ENCODE results near the gene FRMD1. TPM values are rescaled to one million over a fixed set of nuclear protein-coding genes. Genes with fewer than 3 reads are reported as not detected.

Gene FRMD1
- total RNA-seq, 6 donors from 2014 or later = not detected

- 88 to 95% methylated on average over 9 to 12 of the region's 12 CpGs for WGBS, 2 donors
- peaks cover under 1 to 6% (median 4%) of the 10 kb centered on the region in 4 donors for H3K9me3 ChIP-seq
- H3K36me3 ChIP-seq = no peaks in the 10 kb centered on the region
- H3K27ac ChIP-seq = no peak overlapping the region
- no peak for ATAC-seq (ENCODE audit: low FRiP score in 2 of 2)
- TF ChIP-seq EP300 (IDR thresholded peaks at IDR 0.05) (no peak), POLR2AphosphoS5 (IDR thresholded peaks at IDR 0.05) (no peak), POLR2A (IDR thresholded peaks at IDR 0.05) (no peak)
- TF ChIP-seq, protein P1, sequence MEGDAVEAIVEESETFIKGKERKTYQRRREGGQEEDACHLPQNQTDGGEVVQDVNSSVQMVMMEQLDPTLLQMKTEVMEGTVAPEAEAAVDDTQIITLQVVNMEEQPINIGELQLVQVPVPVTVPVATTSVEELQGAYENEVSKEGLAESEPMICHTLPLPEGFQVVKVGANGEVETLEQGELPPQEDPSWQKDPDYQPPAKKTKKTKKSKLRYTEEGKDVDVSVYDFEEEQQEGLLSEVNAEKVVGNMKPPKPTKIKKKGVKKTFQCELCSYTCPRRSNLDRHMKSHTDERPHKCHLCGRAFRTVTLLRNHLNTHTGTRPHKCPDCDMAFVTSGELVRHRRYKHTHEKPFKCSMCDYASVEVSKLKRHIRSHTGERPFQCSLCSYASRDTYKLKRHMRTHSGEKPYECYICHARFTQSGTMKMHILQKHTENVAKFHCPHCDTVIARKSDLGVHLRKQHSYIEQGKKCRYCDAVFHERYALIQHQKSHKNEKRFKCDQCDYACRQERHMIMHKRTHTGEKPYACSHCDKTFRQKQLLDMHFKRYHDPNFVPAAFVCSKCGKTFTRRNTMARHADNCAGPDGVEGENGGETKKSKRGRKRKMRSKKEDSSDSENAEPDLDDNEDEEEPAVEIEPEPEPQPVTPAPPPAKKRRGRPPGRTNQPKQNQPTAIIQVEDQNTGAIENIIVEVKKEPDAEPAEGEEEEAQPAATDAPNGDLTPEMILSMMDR (IDR thresholded peaks at IDR 0.05) = no peak
- no peaks in the 10 kb centered on the region for H3K27me3 ChIP-seq
- no peak for DNase-seq
- H3K4me1 ChIP-seq = peaks cover 14 to 27% (median 21%) of the 10 kb centered on the region in 4 donors
- H3K4me3 ChIP-seq = no peak overlapping the region
These were observed 45.2 kb downstream of the FRMD1 start for GRCh38 chr6:168033791-168034190.

DNA sequence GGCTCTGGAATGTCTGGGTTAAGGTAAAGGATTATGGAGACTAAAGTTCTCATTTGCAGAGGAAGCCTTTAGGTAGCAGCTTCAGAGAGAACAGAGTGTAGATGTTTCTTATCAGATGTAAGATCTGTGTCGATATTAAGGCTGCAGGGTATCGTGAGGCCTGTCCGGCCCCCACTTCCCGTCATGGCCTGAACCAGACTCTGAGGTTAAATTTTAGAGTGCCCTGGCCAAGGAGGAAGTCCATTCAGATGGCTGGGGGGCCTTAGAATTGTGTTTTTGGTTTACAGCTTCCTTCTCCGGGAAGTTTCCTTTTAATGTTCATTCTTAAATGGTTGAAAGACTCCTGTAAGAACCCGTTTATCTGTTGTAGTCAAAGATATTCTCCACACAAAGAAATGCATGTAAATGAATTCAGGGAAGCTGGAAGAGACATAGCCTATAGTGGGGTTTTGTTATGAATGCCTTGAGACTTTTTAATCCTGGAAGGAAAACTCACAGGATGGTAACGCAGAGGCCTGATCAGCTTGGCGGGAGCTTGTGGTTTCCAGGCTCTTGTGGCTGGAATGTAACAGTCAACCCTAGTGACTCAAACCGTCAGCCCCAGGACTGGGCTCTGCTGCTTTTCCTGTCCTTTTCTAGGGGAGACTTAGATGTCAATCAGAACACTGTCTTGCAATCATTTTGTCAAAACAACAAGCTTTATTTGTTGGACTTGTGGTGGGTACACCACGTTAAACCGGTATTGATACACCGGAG is 46.8 kb downstream of the FRMD1 start:
- H3K36me3 ChIP-seq = no peaks in the 10 kb centered on the region
- H3K9me3 ChIP-seq = no peaks in the 10 kb centered on the region
- H3K27ac ChIP-seq = peak overlapping the region in 3 of 4 donors; percentile 14 to 69 (median 28)
- no peak overlapping the region for H3K4me3 ChIP-seq
- peaks cover 13 to 27% (median 21%) of the 10 kb centered on the region in 4 donors for H3K4me1 ChIP-seq
- TF ChIP-seq POLR2A (IDR thresholded peaks at IDR 0.05) (no peak), POLR2AphosphoS5 (IDR thresholded peaks at IDR 0.05) (peak in 1 of 2 donors; percentile 25), EP300 (IDR thresholded peaks at IDR 0.05) (no peak)
- TF ChIP-seq, protein P1 (IDR thresholded peaks at IDR 0.05) = peak in 1 of 6 experiments; percentile 9
- no peaks in the 10 kb centered on the region for H3K27me3 ChIP-seq
- ATAC-seq (ENCODE audit: low FRiP score in 2 of 2) = no peak
- no peak for DNase-seq
- WGBS, 2 donors = 47 to 65% methylated on average over 12 of the region's 12 CpGs

DNA sequence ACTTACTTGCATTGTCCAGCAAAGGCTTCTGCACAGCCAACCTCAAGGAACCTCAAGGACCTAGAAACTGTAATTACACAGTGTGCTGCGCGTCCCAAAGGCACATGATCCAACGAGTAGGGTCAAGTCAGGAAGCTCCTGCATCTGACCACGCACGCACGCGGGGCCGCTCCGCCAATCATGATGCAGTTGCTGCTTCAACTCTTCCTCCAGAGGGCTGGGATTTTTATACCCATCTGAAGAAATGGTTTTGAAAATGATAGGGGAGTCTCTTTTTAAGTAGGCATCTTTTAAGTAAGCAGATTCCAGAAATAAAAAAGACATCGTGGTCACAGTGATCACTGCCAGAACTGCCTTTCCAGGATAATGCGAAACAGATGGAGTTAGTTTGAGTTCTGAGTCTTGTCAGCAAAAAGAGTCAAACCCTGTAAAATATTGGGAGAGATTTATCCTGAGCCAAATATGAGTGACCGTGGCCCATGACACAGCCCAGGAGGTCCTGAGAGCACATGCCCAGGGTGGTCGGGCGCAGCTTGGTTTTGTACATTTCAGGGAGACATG is 47.5 kb downstream of the FRMD1 start:
- Histone ChIP-seq H3K4me3 (no peak overlapping the region), H3K27me3 (no peaks in the 10 kb centered on the region), H3K9me3 (no peaks in the 10 kb centered on the region), H3K27ac (peak overlapping the region in 3 of 4 donors; percentile 14 to 69 (median 28)), H3K36me3 (no peaks in the 10 kb centered on the region), H3K4me1 (peaks cover 6 to 27% (median 19%) of the 10 kb centered on the region in 4 donors)
- no peak for TF ChIP-seq EP300 (IDR thresholded peaks at IDR 0.05)
- TF ChIP-seq POLR2AphosphoS5 (IDR thresholded peaks at IDR 0.05) = no peak
- DNase-seq = peak in 1 of 2 donors; percentile 86
- ATAC-seq (ENCODE audit: low FRiP score in 2 of 2) = peak in 1 of 2 donors; percentile 46
- 83 to 84% methylated on average over 14 of the region's 14 CpGs for WGBS, 2 donors

DNA sequence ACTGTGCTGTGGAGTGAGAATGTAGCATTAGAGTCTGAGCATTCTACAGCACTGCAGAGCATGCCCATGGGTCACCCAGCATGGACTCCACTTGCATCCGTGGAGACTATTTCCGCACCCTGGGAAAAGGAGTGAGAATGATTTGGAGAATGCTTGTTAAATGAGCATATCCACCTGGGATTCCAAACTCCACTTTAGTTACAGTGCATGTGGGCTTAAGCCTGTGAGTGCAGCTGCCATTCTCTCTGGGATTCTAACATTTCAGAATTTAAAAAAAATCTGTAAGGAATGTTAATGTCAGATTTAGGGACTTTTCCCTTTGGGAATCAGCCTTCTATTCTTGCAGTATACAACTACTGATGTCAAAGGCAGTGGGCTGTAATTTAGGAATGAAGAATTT is 48.1 kb downstream of the FRMD1 start:
- Histone ChIP-seq H3K27ac (no peak overlapping the region), H3K27me3 (no peaks in the 10 kb centered on the region), H3K4me1 (peaks cover 4 to 22% (median 14%) of the 10 kb centered on the region in 4 donors)

GRCh38 chr6:168030218-168030746 is 48.7 kb downstream of the FRMD1 start:
- Histone ChIP-seq H3K9me3 (no peaks in the 10 kb centered on the region), H3K27ac (no peak overlapping the region), H3K27me3 (no peaks in the 10 kb centered on the region), H3K4me3 (no peak overlapping the region), H3K4me1 (peaks cover 4 to 19% (median 10%) of the 10 kb centered on the region in 4 donors), H3K36me3 (no peaks in the 10 kb centered on the region)
- WGBS, 2 donors = 55 to 68% methylated on average over 5 of the region's 5 CpGs
- DNase-seq (no peak), ATAC-seq (ENCODE audit: low FRiP score in 2 of 2) (no peak)
- TF ChIP-seq, protein P1 (IDR thresholded peaks at IDR 0.05) = no peak
- no peak for TF ChIP-seq EP300 (IDR thresholded peaks at IDR 0.05)
- no peak for TF ChIP-seq POLR2AphosphoS5 (IDR thresholded peaks at IDR 0.05)
- no peak for TF ChIP-seq POLR2A (IDR thresholded peaks at IDR 0.05)

More for the DNA sequence above, 48.1 kb downstream of the FRMD1 start:
- 50 to 59% methylated on average over 2 of the region's 2 CpGs for WGBS, 2 donors
- ATAC-seq (ENCODE audit: low FRiP score in 2 of 2) = no peak
- Histone ChIP-seq H3K4me3 (no peak overlapping the region), H3K9me3 (no peaks in the 10 kb centered on the region), H3K36me3 (no peaks in the 10 kb centered on the region)
- no peak for TF ChIP-seq POLR2AphosphoS5 (IDR thresholded peaks at IDR 0.05)
- TF ChIP-seq, protein P1 (IDR thresholded peaks at IDR 0.05) = no peak
- no peak for TF ChIP-seq POLR2A (IDR thresholded peaks at IDR 0.05)
- no peak for TF ChIP-seq EP300 (IDR thresholded peaks at IDR 0.05)
- no peak for DNase-seq

Data from upper lobe of left lung (tissue), 6 donors.